Gastroesophageal sphincter (tissue), 3 donors: ENCODE data around the gene PCDH9.

Source experiments
- POLR2A ChIP-seq, 2 donors: fragments of 450-650 bp; IDR thresholded peaks; one replicate each; pipeline ENCODE4 v1.6.1; 2017; ENCODE audit warnings: antibody characterized with exemption in 2 of 2, mild to moderate bottlenecking in 2 of 2, moderate library complexity in 1 of 2
- TF ChIP-seq, protein P1 (sequence below), 4 experiments: fragments of 200-600 bp in 2 of 4; fragments of 450-650 bp in 2 of 4; sonication (generic) in 1 of 4; IDR thresholded peaks; one replicate each; pipeline ENCODE4 v1.5.1; 2017 to 2019; ENCODE audit warnings: antibody characterized with exemption in 4 of 4, mild to moderate bottlenecking in 2 of 4, moderate library complexity in 2 of 4

DNA sequence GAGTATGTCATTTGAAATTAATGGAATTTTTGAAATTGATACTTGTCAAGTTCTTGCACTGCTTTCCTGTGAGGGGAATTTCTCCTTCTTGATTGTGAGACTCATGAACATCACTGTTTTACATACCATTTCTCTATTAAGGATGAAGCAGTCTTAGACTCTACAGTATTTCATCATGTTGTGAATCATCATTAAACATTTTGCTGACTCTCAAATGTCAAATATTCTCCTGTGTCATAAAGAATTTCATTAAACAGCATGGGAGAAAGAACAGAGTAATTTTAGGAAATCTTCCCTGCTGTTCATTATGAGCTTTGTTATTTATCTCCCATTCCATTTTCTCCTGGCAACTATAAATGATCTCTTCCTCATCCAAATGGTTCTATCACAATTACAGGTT is 729.0 kb downstream of the PCDH9 start:
- TF ChIP-seq, protein P1, sequence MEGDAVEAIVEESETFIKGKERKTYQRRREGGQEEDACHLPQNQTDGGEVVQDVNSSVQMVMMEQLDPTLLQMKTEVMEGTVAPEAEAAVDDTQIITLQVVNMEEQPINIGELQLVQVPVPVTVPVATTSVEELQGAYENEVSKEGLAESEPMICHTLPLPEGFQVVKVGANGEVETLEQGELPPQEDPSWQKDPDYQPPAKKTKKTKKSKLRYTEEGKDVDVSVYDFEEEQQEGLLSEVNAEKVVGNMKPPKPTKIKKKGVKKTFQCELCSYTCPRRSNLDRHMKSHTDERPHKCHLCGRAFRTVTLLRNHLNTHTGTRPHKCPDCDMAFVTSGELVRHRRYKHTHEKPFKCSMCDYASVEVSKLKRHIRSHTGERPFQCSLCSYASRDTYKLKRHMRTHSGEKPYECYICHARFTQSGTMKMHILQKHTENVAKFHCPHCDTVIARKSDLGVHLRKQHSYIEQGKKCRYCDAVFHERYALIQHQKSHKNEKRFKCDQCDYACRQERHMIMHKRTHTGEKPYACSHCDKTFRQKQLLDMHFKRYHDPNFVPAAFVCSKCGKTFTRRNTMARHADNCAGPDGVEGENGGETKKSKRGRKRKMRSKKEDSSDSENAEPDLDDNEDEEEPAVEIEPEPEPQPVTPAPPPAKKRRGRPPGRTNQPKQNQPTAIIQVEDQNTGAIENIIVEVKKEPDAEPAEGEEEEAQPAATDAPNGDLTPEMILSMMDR (IDR thresholded peaks at IDR 0.05), result no peak
- no peak for TF ChIP-seq POLR2A (IDR thresholded peaks at IDR 0.05)
